Activated naive CD4-positive, alpha-beta T cell treated with anti-CD3 and anti-CD28 coated beads, Interleukin-2, amount 50 U/mL, for 16 hours (primary cell): ENCODE results near the gene RFNG.
"Not testable (repeated sequence)": the region's sequence is repeated elsewhere in the genome, so short reads cannot be mapped to it uniquely, and the experiment has no call there.

Experiments
- DNase-seq: peaks from one replicate; pipeline ENCODE4 v3.0.0-alpha.2; 2020

The RFNG gene

DNA sequence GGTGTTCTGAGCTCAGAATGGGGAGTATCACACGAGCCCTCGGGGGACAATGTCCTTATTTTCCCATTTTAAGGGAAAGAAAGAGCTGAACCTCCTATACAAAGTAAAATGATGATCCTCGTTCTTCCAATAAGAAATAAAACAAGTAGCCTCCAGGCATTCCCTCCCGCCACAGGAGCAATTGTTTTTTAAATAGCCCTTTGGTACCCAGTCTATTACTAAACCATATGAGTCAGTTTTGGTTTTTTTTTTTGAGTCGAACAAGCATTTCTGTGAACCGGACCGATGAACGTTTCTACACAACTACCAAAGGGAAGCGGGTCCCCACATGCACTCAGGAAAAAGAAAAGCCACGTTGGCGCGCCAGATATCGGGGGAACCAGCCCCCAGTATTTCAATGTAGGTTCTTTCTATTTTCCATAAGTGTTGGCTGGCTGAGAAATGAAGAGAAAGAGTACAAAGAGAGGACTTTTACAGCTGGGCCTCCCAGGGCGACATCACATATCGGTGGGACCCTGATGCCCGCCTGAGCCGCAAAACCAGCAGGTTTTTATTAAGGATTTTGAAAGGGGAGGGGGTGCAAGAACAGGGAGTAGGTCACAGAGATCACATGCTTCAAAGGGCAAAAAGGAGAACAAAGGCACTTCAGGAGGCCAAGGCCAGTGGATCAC is 10.3 kb downstream of the RFNG start:
- no peak for DNase-seq

GRCh38 chr17:82039695-82040299 is 11.8 kb downstream of the RFNG start:
- no peak for DNase-seq

GRCh38 chr17:82038796-82039409 is 12.7 kb downstream of the RFNG start:
- DNase-seq = not testable (repeated sequence)

DNA sequence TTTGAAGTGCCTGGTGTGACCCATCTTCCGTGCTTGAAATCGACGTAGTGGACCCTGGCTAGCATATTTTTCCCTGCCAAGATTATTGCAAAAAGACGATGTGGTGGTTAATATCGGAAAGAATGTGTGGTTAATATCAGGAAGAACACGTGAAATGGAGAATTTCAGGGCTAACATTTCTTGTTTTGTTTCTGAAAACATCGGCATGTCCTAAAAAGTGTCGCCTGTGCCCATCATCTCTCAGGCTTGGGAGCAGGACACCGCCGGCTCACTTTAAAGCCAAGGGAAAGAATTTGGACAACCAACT is 13.8 kb downstream of the RFNG start:
- no peak for DNase-seq

DNA sequence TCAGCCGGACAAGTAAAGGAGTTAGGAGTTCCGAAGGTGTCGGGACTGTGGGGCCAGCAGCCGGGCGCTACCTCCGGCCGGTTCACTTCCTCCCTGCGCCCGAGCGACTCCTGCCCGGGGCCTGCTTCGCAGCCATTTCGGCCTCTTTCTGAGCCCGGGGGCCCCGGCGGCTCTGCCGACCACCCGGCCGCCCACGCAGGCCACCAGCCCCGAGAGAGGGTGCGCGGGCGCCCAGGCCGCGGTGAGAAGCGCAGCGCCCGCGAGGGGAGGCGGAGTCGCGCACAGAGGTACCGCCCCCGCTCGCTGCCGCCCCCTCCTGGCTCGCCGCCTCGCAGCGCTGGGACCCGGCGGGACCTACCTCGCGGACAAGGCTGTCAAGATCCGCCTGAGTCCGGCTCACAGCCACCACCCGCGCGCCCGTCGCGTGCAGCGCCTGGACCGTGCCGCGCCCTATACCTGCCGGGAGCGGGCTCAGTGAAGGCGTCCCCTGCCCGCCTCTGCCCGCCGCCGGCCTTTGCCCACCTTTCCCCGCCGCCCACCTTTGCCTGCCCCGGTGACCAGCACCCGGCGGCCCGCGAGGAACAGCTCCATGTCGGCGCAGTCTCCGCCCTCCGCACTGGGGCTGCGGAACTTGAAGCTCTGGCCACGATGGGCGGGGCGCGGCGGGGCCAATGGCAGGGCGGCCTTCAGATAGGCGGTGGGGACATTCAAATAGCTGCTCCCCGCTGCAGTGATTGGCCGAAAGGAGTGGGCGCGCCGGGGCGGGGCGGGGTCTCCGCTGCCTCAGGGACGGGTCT is 14.3 kb downstream of the RFNG start, which contains the start of gene DCXR:
Gene DCXR (minus strand): TSS at position 606 of the 797 bp plus-strand sequence. CDS start 15 bp downstream, at position 591.
- peak; percentile 93 for DNase-seq

DNA sequence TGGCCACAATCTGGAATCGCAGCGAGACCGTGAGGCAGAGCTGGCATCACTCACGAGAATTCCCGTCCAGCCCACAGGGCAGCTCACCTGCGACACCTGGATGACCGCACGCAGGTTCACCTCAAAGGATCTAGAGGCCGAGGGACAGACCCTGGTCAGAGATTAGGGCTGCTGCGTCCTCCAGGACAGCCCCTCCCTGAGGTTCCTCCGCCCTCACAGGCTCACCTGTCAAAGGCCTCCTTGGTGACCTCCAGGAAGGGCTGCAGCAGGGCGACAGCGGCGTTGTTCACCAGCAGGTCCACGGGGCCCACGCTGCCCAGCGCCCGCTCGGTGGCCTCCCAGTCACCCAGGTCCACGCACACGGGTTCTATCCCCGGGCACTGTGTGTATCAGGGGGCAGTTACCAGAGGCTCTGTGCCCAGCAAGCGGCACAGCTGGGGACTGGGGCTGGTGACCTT is 14.9 kb downstream of the RFNG start:
- no peak for DNase-seq

DNA sequence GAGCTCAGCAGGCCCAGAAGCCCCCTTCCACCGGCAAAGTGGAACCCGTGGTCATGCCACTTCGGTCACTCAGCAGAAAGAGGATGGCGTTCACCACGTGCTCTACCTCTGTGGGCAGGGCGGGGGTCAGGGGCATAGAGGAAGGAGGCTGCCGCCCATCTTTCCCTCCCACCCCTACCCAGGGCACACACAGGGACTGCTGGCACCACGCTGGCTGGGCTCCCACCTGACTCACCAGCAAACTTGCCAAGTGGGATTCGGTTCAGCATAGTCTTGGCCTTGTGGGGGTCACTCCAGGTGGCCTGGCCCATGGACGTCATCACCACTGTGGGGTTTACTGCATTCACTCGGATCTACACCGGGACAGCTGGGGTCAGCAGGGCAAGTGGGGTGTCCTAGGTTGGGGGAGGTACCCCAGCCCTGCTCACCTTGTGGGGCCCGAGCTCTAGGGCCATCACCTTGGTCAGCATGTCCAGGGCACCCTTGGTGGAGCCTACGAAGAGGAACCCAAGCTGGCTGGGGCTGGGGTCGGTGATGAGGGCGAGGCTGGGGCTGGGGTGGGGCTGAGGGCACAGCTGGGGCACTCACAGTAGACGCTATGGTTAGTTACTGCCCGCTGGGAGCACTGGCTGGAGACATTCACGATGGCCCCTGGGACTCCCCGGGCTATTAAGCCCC is 15.5 kb downstream of the RFNG start:
- DNase-seq = no peak

- DNase-seq = no peak
Measured at GRCh38 chr17:82035488-82035887, 16.1 kb downstream of the RFNG start.

GRCh38 chr17:82034371-82035011 is 17.1 kb downstream of the RFNG start:
- no peak for DNase-seq

DNA sequence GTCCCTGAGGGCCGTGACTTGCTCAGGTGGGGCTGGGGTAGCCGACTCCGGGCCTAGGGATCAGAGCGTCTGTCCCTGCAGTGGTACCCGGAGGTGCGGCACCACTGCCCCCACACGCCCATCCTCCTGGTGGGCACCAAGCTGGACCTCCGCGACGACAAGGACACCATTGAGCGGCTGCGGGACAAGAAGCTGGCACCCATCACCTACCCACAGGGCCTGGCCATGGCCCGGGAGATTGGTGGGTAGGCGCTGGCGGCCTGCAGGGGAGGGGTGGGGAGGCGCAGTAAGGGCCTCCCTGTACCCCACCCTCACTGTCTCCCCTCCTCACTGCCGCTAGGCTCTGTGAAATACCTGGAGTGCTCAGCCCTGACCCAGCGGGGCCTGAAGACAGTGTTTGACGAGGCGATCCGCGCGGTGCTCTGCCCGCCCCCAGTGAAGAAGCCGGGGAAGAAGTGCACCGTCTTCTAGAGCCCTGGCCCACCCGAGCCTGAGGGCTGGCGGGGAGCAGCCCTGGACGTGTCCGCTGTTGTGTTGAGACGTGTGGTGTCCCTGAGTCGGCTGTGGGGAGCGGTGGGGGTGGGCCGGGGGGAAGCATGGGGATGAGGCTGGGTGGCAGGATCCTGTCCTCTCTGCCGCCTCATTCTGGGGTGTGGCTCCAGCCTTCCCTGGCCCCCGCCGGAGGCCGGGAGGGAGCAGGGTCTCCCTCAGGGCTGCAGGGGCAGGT is 18.1 kb downstream of the RFNG start:
- no peak for DNase-seq

DNA sequence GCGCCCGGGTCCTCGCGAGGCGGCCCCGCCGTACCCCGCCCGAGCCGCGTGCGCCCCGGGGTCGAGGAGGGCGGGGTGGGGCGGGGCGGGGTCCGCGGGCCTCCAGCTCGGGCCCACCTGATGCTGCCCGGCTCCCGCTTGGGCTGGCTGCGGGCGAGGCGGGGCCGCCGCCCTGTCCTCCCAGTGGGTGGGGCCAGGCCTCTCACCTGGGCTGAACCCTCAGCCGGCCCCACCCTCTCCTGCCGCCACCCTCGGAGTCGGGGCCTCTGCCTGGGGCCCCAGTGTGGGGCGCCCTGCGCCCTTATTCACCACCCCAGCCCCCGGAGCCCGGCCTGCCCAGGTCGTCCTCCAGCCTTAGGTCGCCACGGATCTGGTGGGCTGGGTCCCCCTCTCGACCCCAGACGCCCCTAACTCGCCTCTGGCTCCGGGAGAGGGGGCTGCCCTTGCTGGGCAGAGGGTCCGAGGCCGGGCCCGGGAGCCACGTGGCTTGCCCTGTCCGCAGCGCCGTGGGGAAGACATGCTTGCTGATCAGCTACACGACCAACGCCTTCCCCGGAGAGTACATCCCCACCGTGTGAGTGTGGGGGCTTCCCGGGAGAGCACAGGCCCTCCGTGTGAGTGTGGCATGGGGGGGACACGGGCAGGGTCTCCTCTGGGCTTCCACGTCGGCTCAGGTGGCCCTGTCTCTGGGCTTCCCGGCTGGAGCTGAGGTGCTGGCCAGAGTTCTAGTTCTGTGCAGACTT is 19.6 kb downstream of the RFNG start:
- peak; percentile 49 for DNase-seq

DNA sequence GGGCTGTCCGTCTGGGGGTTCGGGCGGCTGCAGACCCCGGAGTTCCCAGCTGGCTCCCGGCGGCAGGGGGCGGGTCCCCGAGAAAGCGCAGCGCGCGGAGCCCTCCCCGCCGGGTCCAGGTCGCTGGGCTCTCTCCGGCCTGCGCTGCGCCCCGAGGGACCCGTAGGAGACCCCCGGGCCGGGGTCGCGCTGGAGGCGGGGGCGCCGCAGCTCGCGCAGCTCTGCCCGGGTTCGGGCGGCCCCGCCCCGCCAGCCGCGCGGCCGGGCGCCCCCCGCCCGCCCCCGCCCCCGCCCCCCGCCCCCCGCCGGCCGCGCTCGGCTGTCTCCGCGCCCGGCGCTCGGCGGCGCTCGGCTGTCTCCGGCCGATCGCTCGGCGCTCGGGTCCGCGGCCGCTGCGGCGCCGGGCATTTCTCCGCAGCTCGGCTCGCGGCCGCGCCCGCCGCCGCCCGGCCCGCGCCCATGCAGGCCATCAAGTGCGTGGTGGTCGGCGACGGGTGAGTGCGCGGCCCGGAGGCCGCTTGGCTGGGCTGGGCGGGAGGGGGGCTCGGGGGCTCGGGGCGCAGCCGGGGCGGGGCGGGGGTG is 20.2 kb downstream of the RFNG start, which contains the start of gene RAC3:
Gene RAC3 (plus strand): TSS at position 376 of the 582 bp plus-strand sequence. CDS start 84 bp downstream, at position 460.
- DNase-seq = no peak

GRCh38 chr17:82030470-82031302 is 20.9 kb downstream of the RFNG start:
- DNase-seq = peak; percentile 79

GRCh38 chr17:82029990-82030469 is 21.6 kb downstream of the RFNG start:
- no peak for DNase-seq

- no peak for DNase-seq
Measured at GRCh38 chr17:82029391-82029790, 22.2 kb downstream of the RFNG start.

DNA sequence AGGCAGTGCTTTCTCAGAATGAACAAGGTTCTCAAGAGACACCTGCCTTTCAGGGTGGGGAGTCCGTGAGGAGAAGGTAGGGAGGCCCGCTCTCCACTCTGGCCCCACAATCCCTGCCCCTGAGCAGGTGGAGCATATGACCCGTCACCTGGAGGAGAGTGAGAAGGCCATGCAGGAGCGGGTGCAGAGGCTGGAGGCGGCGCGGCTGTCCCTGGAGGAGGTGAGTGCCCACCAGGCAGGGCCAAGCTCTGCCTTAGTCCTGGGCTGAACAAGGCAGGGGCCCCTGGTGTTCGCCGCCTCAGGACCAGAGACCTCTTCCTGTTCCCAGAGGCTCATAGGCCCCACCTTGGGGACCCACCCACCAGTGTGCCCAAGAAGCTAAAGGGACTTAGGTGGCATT is 22.6 kb downstream of the RFNG start:
- DNase-seq = no peak

GRCh38 chr17:82028246-82028645 is 23.4 kb downstream of the RFNG start:
- no peak for DNase-seq

GRCh38 chr17:82025401-82026107 is 26.1 kb downstream of the RFNG start:
- no peak for DNase-seq

DNA sequence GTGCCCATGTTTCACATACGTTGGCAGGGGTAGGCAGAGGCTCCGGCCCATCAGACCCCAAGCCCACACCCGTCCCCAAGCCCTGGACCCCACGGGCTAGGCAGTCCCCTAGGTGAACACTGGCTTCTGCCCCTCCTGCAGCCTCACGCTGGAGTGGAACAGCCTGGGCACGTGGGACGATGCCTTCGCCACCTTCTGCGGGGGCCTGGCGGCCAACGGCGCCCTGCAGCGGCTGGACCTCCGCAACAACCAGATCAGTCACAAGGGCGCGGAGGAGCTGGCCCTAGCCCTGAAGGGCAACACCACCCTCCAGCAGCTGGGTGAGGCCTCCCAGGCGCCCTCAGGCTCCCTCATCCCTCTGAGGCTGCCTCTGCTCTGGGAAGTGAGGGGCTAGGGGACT is 26.8 kb downstream of the RFNG start:
- no peak for DNase-seq
